GM23338 (cell line): ENCODE data around the gene THADA. TPM values are rescaled to one million over a fixed set of nuclear protein-coding genes. Genes with fewer than 3 reads are reported as not detected.

Experiments used
- ATAC-seq: fragments of 200-7000 bp; cut with Tn5 transposase; 3 replicates; pipeline ENCODE4 v1.9.1; 2020
- DNase-seq: peaks from one replicate; pipeline ENCODE4 v3.0.0-alpha.2; 2015; ENCODE audit warnings: low spot score
- H2AFZ ChIP-seq: fragments of 200-600 bp; sonication (generic); 2 replicates; pipeline ENCODE4 v1.8.0; 2016; ENCODE audit warnings: antibody characterized with exemption, mild to moderate bottlenecking, moderate library complexity
- H3F3A ChIP-seq: fragments of 200-600 bp; sonication (generic); replicated peaks from 2 replicates; pipeline ENCODE4 v1.8.0; 2017; ENCODE audit warnings: antibody characterized with exemption, mixed run types, low read depth
- H3K27ac ChIP-seq: fragments of 200-600 bp; sonication (generic); 2 replicates; pipeline ENCODE4 v1.6.1; 2016; ENCODE audit warnings: low read depth
- H3K27me3 ChIP-seq: fragments of 200-600 bp; sonication (generic); 2 replicates; pipeline ENCODE4 v1.8.0; 2016; ENCODE audit warnings: mild to moderate bottlenecking, mixed run types, moderate library complexity; ENCODE audit not compliant: insufficient read depth
- H3K36me3 ChIP-seq: fragments of 200-600 bp; sonication (generic); 2 replicates; pipeline ENCODE4 v1.8.0; 2016; ENCODE audit warnings: mild to moderate bottlenecking; ENCODE audit not compliant: insufficient read depth
- H3K4me1 ChIP-seq: fragments of 200-600 bp; sonication (generic); 2 replicates; pipeline ENCODE4 v1.8.0; 2016; ENCODE audit warnings: mild to moderate bottlenecking, moderate library complexity; ENCODE audit not compliant: insufficient read depth
- H3K4me2 ChIP-seq: fragments of 200-600 bp; sonication (generic); 2 replicates; pipeline ENCODE4 v1.7.1; 2017; ENCODE audit warnings: mixed run types
- H3K4me3 ChIP-seq: fragments of 200-600 bp; sonication (generic); 2 replicates; pipeline ENCODE4 v1.6.1; 2016; ENCODE audit warnings: mixed run types
- H3K79me2 ChIP-seq: fragments of 200-600 bp; sonication (generic); replicated peaks from 2 replicates; pipeline ENCODE4 v1.8.0; 2017; ENCODE audit warnings: mild to moderate bottlenecking; ENCODE audit not compliant: insufficient read depth
- H3K9me2 ChIP-seq: fragments of 200-600 bp; sonication (generic); 2 replicates; pipeline ENCODE4 v1.8.0; 2017; ENCODE audit not compliant: insufficient read depth
- H4K20me1 ChIP-seq: fragments of 200-600 bp; sonication (generic); replicated peaks from 2 replicates; pipeline ENCODE4 v1.8.0; 2017; ENCODE audit warnings: mild to moderate bottlenecking; ENCODE audit not compliant: insufficient read depth
- H3K27ac Mint-ChIP-seq: 2 replicates; pipeline ENCODE4 v1.8.0; 2020; ENCODE audit warnings: inconsistent platforms, mild to moderate bottlenecking, moderate library complexity, mixed read lengths
- H3K27me3 Mint-ChIP-seq: 3 replicates; pipeline ENCODE4 v1.8.0; 2022; ENCODE audit warnings: low read depth, mild to moderate bottlenecking, moderate library complexity, mixed read lengths, inconsistent platforms; ENCODE audit not compliant: insufficient read depth, poor library complexity
- H3K36me3 Mint-ChIP-seq: 3 replicates; pipeline ENCODE4 v1.8.0; 2021; ENCODE audit warnings: low read depth, mild to moderate bottlenecking, inconsistent platforms, moderate library complexity, mixed read lengths
- H3K4me1 Mint-ChIP-seq: 3 replicates; pipeline ENCODE4 v1.8.0; 2020; ENCODE audit warnings: mild to moderate bottlenecking, inconsistent platforms, mixed read lengths
- H3K4me3 Mint-ChIP-seq: 3 replicates; pipeline ENCODE4 v1.8.0; 2021; ENCODE audit warnings: moderate library complexity, mild to moderate bottlenecking, inconsistent platforms, mixed read lengths
- H3K9me3 Mint-ChIP-seq: 3 replicates; pipeline ENCODE4 v1.8.0; 2020; ENCODE audit warnings: moderate library complexity, mild to moderate bottlenecking, inconsistent platforms, mixed read lengths
- CREB1 ChIP-seq: fragments of 250-450 bp; sonication (Bioruptor Pico); IDR thresholded peaks from 2 replicates; pipeline ENCODE4 v1.5.0; 2020; ENCODE audit warnings: low read depth, mild to moderate bottlenecking, moderate library complexity
- EZH2 ChIP-seq: fragments of 200-600 bp; sonication (generic); IDR thresholded peaks from one replicate; pipeline ENCODE4 v1.8.0; 2017; ENCODE audit warnings: antibody characterized with exemption, mild to moderate bottlenecking, low read depth; ENCODE audit not compliant: unreplicated experiment
- EZH2phosphoT487 ChIP-seq: fragments of 200-600 bp; sonication (generic); IDR thresholded peaks from one replicate; pipeline ENCODE4 v1.8.1; 2018; ENCODE audit warnings: antibody characterized with exemption; ENCODE audit not compliant: unreplicated experiment
- JUNB ChIP-seq: IDR thresholded peaks from one replicate; pipeline ENCODE4 v1.6.1; 2016; ENCODE audit warnings: antibody characterized with exemption; ENCODE audit not compliant: unreplicated experiment
- NANOG ChIP-seq: IDR thresholded peaks from 2 replicates; pipeline ENCODE4 v1.6.1; 2016; ENCODE audit warnings: antibody characterized with exemption, borderline replicate concordance
- POLR2AphosphoS5 ChIP-seq: IDR thresholded peaks from 2 replicates; pipeline ENCODE4 v1.6.1; 2016; ENCODE audit warnings: antibody characterized with exemption, low read depth
- STAT1 ChIP-seq: IDR thresholded peaks from one replicate; pipeline ENCODE4 v1.6.1; 2016; ENCODE audit warnings: antibody characterized with exemption; ENCODE audit not compliant: unreplicated experiment
- ZNF114 ChIP-seq: fragments of 250-450 bp; sonication (Bioruptor Pico); IDR thresholded peaks from 2 replicates; pipeline ENCODE4 v1.5.0; 2020; ENCODE audit warnings: mild to moderate bottlenecking, moderate library complexity
- ZNF331 ChIP-seq: fragments of 250-450 bp; sonication (Bioruptor Pico); IDR thresholded peaks from 2 replicates; pipeline ENCODE4 v1.5.0; 2020; ENCODE audit warnings: low read depth, mild to moderate bottlenecking, moderate library complexity
- polyA plus RNA-seq: library from polyadenylated mRNA; unstranded; fragments of >200 nt; fragmentation: Nextera tagmentation; extraction: Ambion mirVana; gene quantifications from 2 replicates; pipeline ENCODE4 v1.2.1, GENCODE V29; 2016
- total RNA-seq: library from RNA; depleted of rRNA; stranded (reverse); fragments of >200 nt; shearing (Covaris generic); gene quantifications from 2 replicates; pipeline ENCODE4 v1.2.3, GENCODE V29; 2014
- TF ChIP-seq, protein P1 (sequence below), 2 experiments: fragments of 200-600 bp in 1 of 2; sonication (generic) in 1 of 2; conservative IDR thresholded peaks; 2 replicates each; pipeline versions ENCODE4 v1.5.1 to v1.6.1; 2016 to 2017; ENCODE audit warnings: antibody characterized with exemption in 2 of 2, low read depth in 2 of 2, mild to moderate bottlenecking in 2 of 2, moderate library complexity in 1 of 2
- TF ChIP-seq, protein P2 (sequence below): fragments of 250-450 bp; sonication (Bioruptor Pico); IDR thresholded peaks from 2 replicates; pipeline ENCODE4 v1.5.0; 2020; ENCODE audit warnings: mild to moderate bottlenecking, moderate library complexity
- TF ChIP-seq, protein P3 (sequence below): IDR thresholded peaks from one replicate; pipeline ENCODE4 v1.6.1; 2018; ENCODE audit warnings: antibody characterized with exemption; ENCODE audit not compliant: unreplicated experiment
- TF ChIP-seq, protein P4 (sequence below): IDR thresholded peaks from 2 replicates; pipeline ENCODE4 v1.6.1; 2016; ENCODE audit warnings: antibody characterized with exemption

The THADA gene
- total and polyA plus RNA-seq, 2 experiments from 2014 or later = 17.0 to 30.7 TPM

DNA sequence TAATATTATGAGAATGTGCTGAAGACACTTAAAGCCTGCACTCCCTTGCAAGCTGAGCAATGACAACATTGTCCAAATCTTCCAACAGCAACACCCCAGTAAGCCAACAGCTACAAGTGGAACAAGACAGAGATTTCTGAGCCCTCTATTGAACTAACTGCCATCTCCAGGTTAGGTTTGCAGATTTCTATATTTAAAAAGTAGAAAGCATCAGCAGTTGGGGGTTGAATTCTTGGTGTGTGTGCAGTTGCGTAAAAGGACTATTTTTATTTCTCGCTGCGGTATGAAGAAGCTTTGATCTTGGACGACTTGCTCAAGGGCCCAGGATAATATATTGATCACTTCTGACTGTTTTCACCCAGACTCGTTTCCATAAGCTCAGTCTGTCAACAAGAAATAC is 263.2 kb downstream of the THADA start (continued):
- TF ChIP-seq CREB1 (CRISPR knock-in tag) (no peak), POLR2AphosphoS5 (no peak), JUNB (no peak), ZNF331 (CRISPR knock-in tag) (no peak), NANOG (no peak)
- TF ChIP-seq, protein P1, sequence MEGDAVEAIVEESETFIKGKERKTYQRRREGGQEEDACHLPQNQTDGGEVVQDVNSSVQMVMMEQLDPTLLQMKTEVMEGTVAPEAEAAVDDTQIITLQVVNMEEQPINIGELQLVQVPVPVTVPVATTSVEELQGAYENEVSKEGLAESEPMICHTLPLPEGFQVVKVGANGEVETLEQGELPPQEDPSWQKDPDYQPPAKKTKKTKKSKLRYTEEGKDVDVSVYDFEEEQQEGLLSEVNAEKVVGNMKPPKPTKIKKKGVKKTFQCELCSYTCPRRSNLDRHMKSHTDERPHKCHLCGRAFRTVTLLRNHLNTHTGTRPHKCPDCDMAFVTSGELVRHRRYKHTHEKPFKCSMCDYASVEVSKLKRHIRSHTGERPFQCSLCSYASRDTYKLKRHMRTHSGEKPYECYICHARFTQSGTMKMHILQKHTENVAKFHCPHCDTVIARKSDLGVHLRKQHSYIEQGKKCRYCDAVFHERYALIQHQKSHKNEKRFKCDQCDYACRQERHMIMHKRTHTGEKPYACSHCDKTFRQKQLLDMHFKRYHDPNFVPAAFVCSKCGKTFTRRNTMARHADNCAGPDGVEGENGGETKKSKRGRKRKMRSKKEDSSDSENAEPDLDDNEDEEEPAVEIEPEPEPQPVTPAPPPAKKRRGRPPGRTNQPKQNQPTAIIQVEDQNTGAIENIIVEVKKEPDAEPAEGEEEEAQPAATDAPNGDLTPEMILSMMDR (conservative IDR thresholded peaks at IDR 0.05; ENCODE audit: low read depth in 2 of 2) = no peak

DNA sequence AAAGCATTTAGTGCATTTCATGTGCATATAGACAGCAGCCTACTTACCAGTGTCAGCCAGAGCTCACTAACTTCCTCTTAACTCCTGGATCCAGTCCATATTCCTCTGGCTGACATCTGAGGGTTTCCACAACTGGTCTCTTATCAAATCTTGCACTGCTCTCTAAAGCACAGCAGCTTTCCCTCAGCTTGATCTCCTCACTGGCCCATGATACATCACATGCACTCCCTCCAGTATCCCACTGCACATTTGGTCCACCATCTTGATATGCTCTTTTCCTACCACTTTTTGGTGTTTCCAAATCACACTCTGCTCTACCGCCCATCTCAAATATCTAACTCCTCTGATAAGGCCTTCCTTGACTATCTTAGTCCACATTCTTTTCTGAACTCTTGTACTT is 264.4 kb downstream of the THADA start:
- Mint-ChIP-seq H3K27ac (no peak overlapping the region), H3K36me3 (no peaks in the 10 kb centered on the region), H3K4me1 (peaks cover 22% of the 10 kb centered on the region), H3K9me3 (no peaks in the 10 kb centered on the region), H3K4me3 (no peak overlapping the region), H3K27me3 (peaks cover 4% of the 10 kb centered on the region)
- Histone ChIP-seq H3K79me2 (no peaks in the 10 kb centered on the region), H4K20me1 (no peaks in the 10 kb centered on the region), H3K27me3 (no peaks in the 10 kb centered on the region), H3F3A (no peaks in the 10 kb centered on the region), H3K9me2 (no peaks in the 10 kb centered on the region), H3K27ac (no peak overlapping the region), H3K4me1 (peaks cover 13% of the 10 kb centered on the region; the same call in 1 of the 2 replicates), H3K36me3 (no peaks in the 10 kb centered on the region), H3K4me3 (no peak overlapping the region), H3K4me2 (no peak overlapping the region), H2AFZ (no peak overlapping the region)
- no peak for DNase-seq
- no peak for ATAC-seq
- no peak for TF ChIP-seq ZNF114
- TF ChIP-seq EZH2 = no peak
- TF ChIP-seq POLR2AphosphoS5 = no peak
- no peak for TF ChIP-seq CREB1 (CRISPR knock-in tag)
- TF ChIP-seq, protein P2, sequence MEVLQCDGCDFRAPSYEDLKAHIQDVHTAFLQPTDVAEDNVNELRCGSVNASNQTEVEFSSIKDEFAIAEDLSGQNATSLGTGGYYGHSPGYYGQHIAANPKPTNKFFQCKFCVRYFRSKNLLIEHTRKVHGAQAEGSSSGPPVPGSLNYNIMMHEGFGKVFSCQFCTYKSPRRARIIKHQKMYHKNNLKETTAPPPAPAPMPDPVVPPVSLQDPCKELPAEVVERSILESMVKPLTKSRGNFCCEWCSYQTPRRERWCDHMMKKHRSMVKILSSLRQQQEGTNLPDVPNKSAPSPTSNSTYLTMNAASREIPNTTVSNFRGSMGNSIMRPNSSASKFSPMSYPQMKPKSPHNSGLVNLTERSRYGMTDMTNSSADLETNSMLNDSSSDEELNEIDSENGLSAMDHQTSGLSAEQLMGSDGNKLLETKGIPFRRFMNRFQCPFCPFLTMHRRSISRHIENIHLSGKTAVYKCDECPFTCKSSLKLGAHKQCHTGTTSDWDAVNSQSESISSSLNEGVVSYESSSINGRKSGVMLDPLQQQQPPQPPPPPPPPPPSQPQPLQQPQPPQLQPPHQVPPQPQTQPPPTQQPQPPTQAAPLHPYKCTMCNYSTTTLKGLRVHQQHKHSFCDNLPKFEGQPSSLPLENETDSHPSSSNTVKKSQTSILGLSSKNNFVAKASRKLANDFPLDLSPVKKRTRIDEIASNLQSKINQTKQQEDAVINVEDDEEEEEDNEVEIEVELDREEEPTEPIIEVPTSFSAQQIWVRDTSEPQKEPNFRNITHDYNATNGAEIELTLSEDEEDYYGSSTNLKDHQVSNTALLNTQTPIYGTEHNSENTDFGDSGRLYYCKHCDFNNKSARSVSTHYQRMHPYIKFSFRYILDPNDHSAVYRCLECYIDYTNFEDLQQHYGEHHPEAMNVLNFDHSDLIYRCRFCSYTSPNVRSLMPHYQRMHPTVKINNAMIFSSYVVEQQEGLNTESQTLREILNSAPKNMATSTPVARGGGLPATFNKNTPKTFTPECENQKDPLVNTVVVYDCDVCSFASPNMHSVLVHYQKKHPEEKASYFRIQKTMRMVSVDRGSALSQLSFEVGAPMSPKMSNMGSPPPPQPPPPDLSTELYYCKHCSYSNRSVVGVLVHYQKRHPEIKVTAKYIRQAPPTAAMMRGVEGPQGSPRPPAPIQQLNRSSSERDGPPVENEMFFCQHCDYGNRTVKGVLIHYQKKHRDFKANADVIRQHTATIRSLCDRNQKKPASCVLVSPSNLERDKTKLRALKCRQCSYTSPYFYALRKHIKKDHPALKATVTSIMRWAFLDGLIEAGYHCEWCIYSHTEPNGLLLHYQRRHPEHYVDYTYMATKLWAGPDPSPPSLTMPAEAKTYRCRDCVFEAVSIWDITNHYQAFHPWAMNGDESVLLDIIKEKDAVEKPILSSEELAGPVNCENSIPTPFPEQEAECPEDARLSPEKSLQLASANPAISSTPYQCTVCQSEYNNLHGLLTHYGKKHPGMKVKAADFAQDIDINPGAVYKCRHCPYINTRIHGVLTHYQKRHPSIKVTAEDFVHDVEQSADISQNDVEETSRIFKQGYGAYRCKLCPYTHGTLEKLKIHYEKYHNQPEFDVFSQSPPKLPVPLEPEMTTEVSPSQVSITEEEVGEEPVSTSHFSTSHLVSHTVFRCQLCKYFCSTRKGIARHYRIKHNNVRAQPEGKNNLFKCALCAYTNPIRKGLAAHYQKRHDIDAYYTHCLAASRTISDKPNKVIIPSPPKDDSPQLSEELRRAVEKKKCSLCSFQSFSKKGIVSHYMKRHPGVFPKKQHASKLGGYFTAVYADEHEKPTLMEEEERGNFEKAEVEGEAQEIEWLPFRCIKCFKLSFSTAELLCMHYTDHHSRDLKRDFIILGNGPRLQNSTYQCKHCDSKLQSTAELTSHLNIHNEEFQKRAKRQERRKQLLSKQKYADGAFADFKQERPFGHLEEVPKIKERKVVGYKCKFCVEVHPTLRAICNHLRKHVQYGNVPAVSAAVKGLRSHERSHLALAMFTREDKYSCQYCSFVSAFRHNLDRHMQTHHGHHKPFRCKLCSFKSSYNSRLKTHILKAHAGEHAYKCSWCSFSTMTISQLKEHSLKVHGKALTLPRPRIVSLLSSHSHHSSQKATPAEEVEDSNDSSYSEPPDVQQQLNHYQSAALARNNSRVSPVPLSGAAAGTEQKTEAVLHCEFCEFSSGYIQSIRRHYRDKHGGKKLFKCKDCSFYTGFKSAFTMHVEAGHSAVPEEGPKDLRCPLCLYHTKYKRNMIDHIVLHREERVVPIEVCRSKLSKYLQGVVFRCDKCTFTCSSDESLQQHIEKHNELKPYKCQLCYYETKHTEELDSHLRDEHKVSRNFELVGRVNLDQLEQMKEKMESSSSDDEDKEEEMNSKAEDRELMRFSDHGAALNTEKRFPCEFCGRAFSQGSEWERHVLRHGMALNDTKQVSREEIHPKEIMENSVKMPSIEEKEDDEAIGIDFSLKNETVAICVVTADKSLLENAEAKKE (CRISPR knock-in tag) = no peak
- TF ChIP-seq, protein P3, sequence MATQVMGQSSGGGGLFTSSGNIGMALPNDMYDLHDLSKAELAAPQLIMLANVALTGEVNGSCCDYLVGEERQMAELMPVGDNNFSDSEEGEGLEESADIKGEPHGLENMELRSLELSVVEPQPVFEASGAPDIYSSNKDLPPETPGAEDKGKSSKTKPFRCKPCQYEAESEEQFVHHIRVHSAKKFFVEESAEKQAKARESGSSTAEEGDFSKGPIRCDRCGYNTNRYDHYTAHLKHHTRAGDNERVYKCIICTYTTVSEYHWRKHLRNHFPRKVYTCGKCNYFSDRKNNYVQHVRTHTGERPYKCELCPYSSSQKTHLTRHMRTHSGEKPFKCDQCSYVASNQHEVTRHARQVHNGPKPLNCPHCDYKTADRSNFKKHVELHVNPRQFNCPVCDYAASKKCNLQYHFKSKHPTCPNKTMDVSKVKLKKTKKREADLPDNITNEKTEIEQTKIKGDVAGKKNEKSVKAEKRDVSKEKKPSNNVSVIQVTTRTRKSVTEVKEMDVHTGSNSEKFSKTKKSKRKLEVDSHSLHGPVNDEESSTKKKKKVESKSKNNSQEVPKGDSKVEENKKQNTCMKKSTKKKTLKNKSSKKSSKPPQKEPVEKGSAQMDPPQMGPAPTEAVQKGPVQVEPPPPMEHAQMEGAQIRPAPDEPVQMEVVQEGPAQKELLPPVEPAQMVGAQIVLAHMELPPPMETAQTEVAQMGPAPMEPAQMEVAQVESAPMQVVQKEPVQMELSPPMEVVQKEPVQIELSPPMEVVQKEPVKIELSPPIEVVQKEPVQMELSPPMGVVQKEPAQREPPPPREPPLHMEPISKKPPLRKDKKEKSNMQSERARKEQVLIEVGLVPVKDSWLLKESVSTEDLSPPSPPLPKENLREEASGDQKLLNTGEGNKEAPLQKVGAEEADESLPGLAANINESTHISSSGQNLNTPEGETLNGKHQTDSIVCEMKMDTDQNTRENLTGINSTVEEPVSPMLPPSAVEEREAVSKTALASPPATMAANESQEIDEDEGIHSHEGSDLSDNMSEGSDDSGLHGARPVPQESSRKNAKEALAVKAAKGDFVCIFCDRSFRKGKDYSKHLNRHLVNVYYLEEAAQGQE = no peak
- TF ChIP-seq, protein P4, sequence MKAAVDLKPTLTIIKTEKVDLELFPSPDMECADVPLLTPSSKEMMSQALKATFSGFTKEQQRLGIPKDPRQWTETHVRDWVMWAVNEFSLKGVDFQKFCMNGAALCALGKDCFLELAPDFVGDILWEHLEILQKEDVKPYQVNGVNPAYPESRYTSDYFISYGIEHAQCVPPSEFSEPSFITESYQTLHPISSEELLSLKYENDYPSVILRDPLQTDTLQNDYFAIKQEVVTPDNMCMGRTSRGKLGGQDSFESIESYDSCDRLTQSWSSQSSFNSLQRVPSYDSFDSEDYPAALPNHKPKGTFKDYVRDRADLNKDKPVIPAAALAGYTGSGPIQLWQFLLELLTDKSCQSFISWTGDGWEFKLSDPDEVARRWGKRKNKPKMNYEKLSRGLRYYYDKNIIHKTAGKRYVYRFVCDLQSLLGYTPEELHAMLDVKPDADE = no peak
- TF ChIP-seq JUNB = no peak
- TF ChIP-seq ZNF331 (CRISPR knock-in tag) = no peak
- no peak for TF ChIP-seq STAT1
- no peak for TF ChIP-seq EZH2phosphoT487
